BJ (cell line): ENCODE measurements around the gene ANAPC13. TPM values are rescaled to one million over a fixed set of nuclear protein-coding genes. Genes with fewer than 3 reads are reported as not detected.

Experiments
- CTCF ChIA-PET: fragments of 350-600 bp; formaldehyde crosslinking; extraction: SDS; loops from one replicate; lab custom pipeline; 2021; ENCODE audit warnings: antibody characterized with exemption, inconsistent platforms; lab: Yijun Ruan, JAX
- POLR2A ChIA-PET: fragments of 300-600 bp; sonication (Branson Sonifier 250); formaldehyde crosslinking; extraction: SDS; loops from one replicate; lab custom pipeline; 2021; ENCODE audit warnings: antibody characterized with exemption; lab: Charles Lee
- DNase-seq: peaks from one replicate; pipeline ENCODE4 v3.0.0-alpha.2; 2011; ENCODE audit warnings: low read depth
- H3K27me3 ChIP-seq: 2 replicates; pipeline ENCODE4 v1.6.0; 2011; ENCODE audit warnings: low read length; ENCODE audit not compliant: control insufficient read depth, insufficient read depth
- H3K36me3 ChIP-seq: 2 replicates; pipeline ENCODE4 v1.5.1; 2011; ENCODE audit warnings: low read length; ENCODE audit not compliant: control insufficient read depth, insufficient read depth
- H3K4me3 ChIP-seq: 2 replicates; pipeline ENCODE4 v1.5.1; 2011; ENCODE audit warnings: low read depth, mild to moderate bottlenecking, control low read depth, low read length
- CTCF ChIP-seq: IDR thresholded peaks from 2 replicates; pipeline ENCODE4 v1.5.1; 2011; ENCODE audit warnings: low read depth, mild to moderate bottlenecking, control low read depth, inconsistent platforms, low read length, moderate library complexity; ENCODE audit not compliant: insufficient read depth
- polyA plus RNA-seq: library from polyadenylated mRNA; depleted of rRNA; stranded (reverse); fragments of >200 nt; gene quantifications from 2 replicates; pipeline ENCODE4 v1.2.3, GENCODE V29; 2011

The ANAPC13 gene
- polyA plus RNA-seq, 1 experiment, result 54.6 TPM

GRCh38 chr3:134496471-134497071 lies 10.8 kb upstream of the ANAPC13 start:
- CTCF ChIA-PET, result interaction anchor here (0.6 kb wide), 1 partner anchor 284 kb away, joined by 5 read pairs; no protein-coding TSS in a partner anchor

DNA sequence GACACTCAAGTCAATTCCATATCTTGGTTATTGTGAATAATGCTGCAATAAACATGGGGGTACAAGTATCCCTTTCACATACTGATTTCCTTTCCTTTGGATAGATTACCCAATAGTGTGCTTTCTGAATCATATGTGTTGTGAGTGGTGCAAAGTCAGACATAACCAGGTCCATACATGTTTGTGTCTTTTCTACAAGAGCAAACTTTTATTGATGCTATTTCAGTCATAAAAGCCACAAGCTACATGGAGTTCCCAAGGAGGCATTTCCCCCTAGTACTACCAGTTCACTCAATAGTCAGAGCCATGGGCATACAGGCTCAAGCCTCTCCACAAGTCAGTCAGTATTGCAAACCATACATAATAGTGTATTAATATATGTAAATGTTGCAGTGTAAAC lies 10.2 kb upstream of the ANAPC13 start:
- ChIA-PET POLR2A (no interaction called here), CTCF (interaction anchor here (1.7 kb wide), 1 partner anchor 188 kb away, joined by 4 read pairs; no protein-coding TSS in a partner anchor)
- Histone ChIP-seq H3K4me3 (no peak overlapping the region), H3K27me3 (no peaks in the 10 kb centered on the region), H3K36me3 (no peaks in the 10 kb centered on the region)
- DNase-seq, result no peak
- TF ChIP-seq CTCF, result no peak

More at GRCh38 chr3:134496471-134497071, 10.8 kb upstream of the ANAPC13 start:
- Histone ChIP-seq H3K27me3 (no peaks in the 10 kb centered on the region), H3K4me3 (no peak overlapping the region), H3K36me3 (no peaks in the 10 kb centered on the region)
- no peak for TF ChIP-seq CTCF
- POLR2A ChIA-PET, result no interaction called here
- no peak for DNase-seq

DNA sequence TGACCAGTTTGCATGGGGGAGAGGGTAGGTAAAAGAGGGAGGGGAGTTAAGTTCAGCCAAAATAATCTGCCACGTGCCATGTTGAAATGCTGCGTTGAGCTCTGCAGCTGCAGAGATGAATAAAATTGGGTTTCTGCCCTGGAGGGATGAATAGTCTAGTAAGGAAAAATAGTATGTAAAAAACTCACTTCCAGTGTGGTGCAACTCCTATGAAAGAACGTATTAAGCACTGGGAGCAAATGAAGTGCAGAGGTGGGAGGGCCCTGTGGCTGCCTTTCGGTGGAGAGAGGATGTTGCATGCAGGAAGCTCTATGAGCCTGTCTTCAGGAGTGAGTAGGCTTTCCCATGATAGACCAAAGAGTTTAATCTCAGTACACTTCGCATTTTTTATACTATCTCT lies 8.7 kb upstream of the ANAPC13 start:
- TF ChIP-seq CTCF, result no peak
- CTCF ChIA-PET, result interaction anchor here (1.2 to 1.7 kb wide), 3 partner anchors 185 to 282 kb away, joined by 3 to 7 read pairs (median 4); no protein-coding TSS in a partner anchor
- POLR2A ChIA-PET, result no interaction called here
- no peak for DNase-seq
- no peak overlapping the region for H3K4me3 ChIP-seq
- H3K36me3 ChIP-seq, result no peaks in the 10 kb centered on the region
- H3K27me3 ChIP-seq, result no peaks in the 10 kb centered on the region

- ChIA-PET POLR2A (no interaction called here), CTCF (interaction anchor here (0.6 to 8.5 kb wide), 4 partner anchors 177 to 292 kb away, joined by 3 to 114 read pairs (median 4); no protein-coding TSS in a partner anchor)
- TF ChIP-seq CTCF, result no peak
- no peak for DNase-seq
- Histone ChIP-seq H3K27me3 (no peaks in the 10 kb centered on the region), H3K4me3 (peak overlapping the region; percentile 85), H3K36me3 (no peaks in the 10 kb centered on the region)
Observed at GRCh38 chr3:134487406-134487805, 1.6 kb upstream of the ANAPC13 start.

GRCh38 chr3:134486577-134487041 lies 824 bp upstream of the ANAPC13 start:
- no peak for TF ChIP-seq CTCF
- DNase-seq, result no peak
- POLR2A ChIA-PET, result interaction anchor here (1.1 to 1.4 kb wide), 3 partner anchors 120 to 155 kb away, joined by 3 to 5 read pairs (median 3); no protein-coding TSS in a partner anchor
- Histone ChIP-seq H3K36me3 (peaks cover under 1% of the 10 kb centered on the region; the same call in 1 of the 2 replicates), H3K4me3 (peak overlapping the region; percentile 85), H3K27me3 (no peaks in the 10 kb centered on the region)
- CTCF ChIA-PET, result interaction anchor here (1.0 to 8.5 kb wide), 5 partner anchors 13 to 273 kb away, joined by 3 to 114 read pairs (median 3); no protein-coding TSS in a partner anchor
